ENCODE data around the gene ARID3A.

The ARID3A gene

GRCh38 chr19:998064-998463 lies 72.2 kb downstream of the ARID3A start:
- DNase-seq (ENCODE audit: insufficient read length, low spot score) = no peak
- FAIRE-seq = no peak

GRCh38 chr19:999379-999719 lies 73.5 kb downstream of the ARID3A start:
- no peak for FAIRE-seq
- DNase-seq (ENCODE audit: insufficient read length, low spot score) = no peak

- DNase-seq (ENCODE audit: insufficient read length, low spot score) (peak; percentile 82), FAIRE-seq (no peak)
Measured at GRCh38 chr19:1000095-1000494, 74.3 kb downstream of the ARID3A start, which contains the start of gene GRIN3B. GRIN3B (plus strand) TSS chr19:1000419; CDS start chr19:1000438, 19 bp downstream.

GRCh38 chr19:1000591-1001537 lies 75.0 kb downstream of the ARID3A start:
- no peak for FAIRE-seq
- no peak for DNase-seq (ENCODE audit: insufficient read length, low spot score)

- DNase-seq (ENCODE audit: insufficient read length, low spot score) = peak; percentile 49
- no peak for FAIRE-seq
Measured at GRCh38 chr19:1001538-1002166, 75.8 kb downstream of the ARID3A start.

- DNase-seq (ENCODE audit: insufficient read length, low spot score) (no peak), FAIRE-seq (no peak)
Measured at GRCh38 chr19:1002600-1002999, 76.8 kb downstream of the ARID3A start.

- DNase-seq (ENCODE audit: insufficient read length, low spot score) = no peak
- no peak for FAIRE-seq
Measured at GRCh38 chr19:1003283-1003682, 77.4 kb downstream of the ARID3A start.

- FAIRE-seq = no peak
- no peak for DNase-seq (ENCODE audit: insufficient read length, low spot score)
Measured at GRCh38 chr19:1004204-1004802, 78.5 kb downstream of the ARID3A start.

GRCh38 chr19:1004803-1005664 lies 79.2 kb downstream of the ARID3A start:
- DNase-seq (ENCODE audit: insufficient read length, low spot score) (no peak), FAIRE-seq (no peak)

- DNase-seq (ENCODE audit: insufficient read length, low spot score) (no peak), FAIRE-seq (no peak)
Measured at GRCh38 chr19:1006711-1007398, 81.0 kb downstream of the ARID3A start.

GRCh38 chr19:1007399-1008251 lies 81.8 kb downstream of the ARID3A start:
- no peak for FAIRE-seq

GRCh38 chr19:1008268-1009040 lies 82.6 kb downstream of the ARID3A start:
- no peak for DNase-seq (ENCODE audit: insufficient read length, low spot score)
- no peak for FAIRE-seq

More at GRCh38 chr19:1007399-1008251, 81.8 kb downstream of the ARID3A start:
- DNase-seq (ENCODE audit: insufficient read length, low spot score) = no peak

GRCh38 chr19:1009041-1009980 lies 83.5 kb downstream of the ARID3A start:
- DNase-seq (ENCODE audit: insufficient read length, low spot score) (no peak), FAIRE-seq (no peak)

- DNase-seq (ENCODE audit: insufficient read length, low spot score) = no peak
- no peak for FAIRE-seq
Measured at GRCh38 chr19:1009981-1010538, 84.2 kb downstream of the ARID3A start.

- FAIRE-seq (no peak), DNase-seq (ENCODE audit: insufficient read length, low spot score) (no peak)
Measured at GRCh38 chr19:1010586-1011510, 85.0 kb downstream of the ARID3A start.

- no peak for DNase-seq (ENCODE audit: insufficient read length, low spot score)
- FAIRE-seq = no peak
Measured at GRCh38 chr19:1011831-1012333, 86.0 kb downstream of the ARID3A start.
